HepG2 (cell line): ENCODE results near the gene RAET1E. TPM values are rescaled to one million over a fixed set of nuclear protein-coding genes. Genes with fewer than 3 reads are reported as not detected.

Experiments used
- BCL6 ChIP-seq: IDR thresholded peaks from 2 replicates; pipeline ENCODE4 v1.6.1; 2016; ENCODE audit warnings: missing genetic modification reagents, missing compliant biosample characterization
- DNMT1 ChIP-seq: sonication (generic); formaldehyde crosslinking; IDR thresholded peaks from 2 replicates; pipeline ENCODE4 v1.5.1; 2020; ENCODE audit warnings: mild to moderate bottlenecking, missing genetic modification reagents
- EED ChIP-seq: sonication (generic); formaldehyde crosslinking; IDR thresholded peaks from 2 replicates; pipeline ENCODE4 v1.5.0; 2020; ENCODE audit warnings: mild to moderate bottlenecking, missing genetic modification reagents
- FOXK1 ChIP-seq: sonication (generic); formaldehyde crosslinking; IDR thresholded peaks from 2 replicates; pipeline ENCODE4 v1.4.0; 2020; ENCODE audit warnings: low read depth, missing genetic modification reagents, borderline replicate concordance
- KAT7 ChIP-seq: IDR thresholded peaks from 2 replicates; pipeline ENCODE4 v1.6.1; 2018; ENCODE audit warnings: borderline replicate concordance, missing compliant biosample characterization
- MAF1 ChIP-seq: sonication (generic); formaldehyde crosslinking; IDR thresholded peaks from 2 replicates; pipeline ENCODE4 v1.5.0; 2020; ENCODE audit warnings: missing genetic modification reagents, borderline replicate concordance
- MBNL3 ChIP-seq: fragments of 250-450 bp; sonication (Bioruptor Pico); conservative IDR thresholded peaks from 2 replicates; pipeline ENCODE4 v1.8.0; 2022; ENCODE audit warnings: mild to moderate bottlenecking, inconsistent platforms
- PITX1 ChIP-seq: sonication (generic); formaldehyde crosslinking; IDR thresholded peaks from 2 replicates; pipeline ENCODE4 v1.5.1; 2020; ENCODE audit warnings: mild to moderate bottlenecking, missing genetic modification reagents
- RFX1 ChIP-seq: fragments of 450-650 bp; IDR thresholded peaks from 2 replicates; pipeline ENCODE4 v1.6.1; 2017
- SP1 ChIP-seq, 2 experiments: fragments of 450-650 bp in 1 of 2; sonication (generic) in 1 of 2; formaldehyde crosslinking in 1 of 2; IDR thresholded peaks; 2 replicates each; pipeline versions ENCODE4 v1.4.0 to v1.6.1; 2016 to 2020; ENCODE audit warnings: missing genetic modification reagents in 1 of 2
- TBX3 ChIP-seq: fragments of 450-650 bp; IDR thresholded peaks from 2 replicates; pipeline ENCODE4 v1.6.1; 2017; ENCODE audit warnings: antibody characterized with exemption, mild to moderate bottlenecking, inconsistent platforms, borderline replicate concordance
- TEAD2 ChIP-seq: sonication (generic); formaldehyde crosslinking; IDR thresholded peaks from 2 replicates; pipeline ENCODE4 v1.9.0; 2021; ENCODE audit warnings: missing genetic modification reagents
- YY1 ChIP-seq: IDR thresholded peaks from 2 replicates; pipeline ENCODE4 v1.6.1; 2011; ENCODE audit warnings: low read length, low read depth, moderate library complexity, mild to moderate bottlenecking; ENCODE audit not compliant: insufficient read depth, insufficient replicate concordance
- ZBTB49 ChIP-seq: sonication (generic); formaldehyde crosslinking; IDR thresholded peaks from 2 replicates; pipeline ENCODE4 v1.4.0; 2020; ENCODE audit warnings: missing genetic modification reagents, borderline replicate concordance
- ZBTB7A ChIP-seq: sonication (generic); formaldehyde crosslinking; IDR thresholded peaks from 2 replicates; pipeline ENCODE4 v1.8.0; 2022; ENCODE audit warnings: mild to moderate bottlenecking, missing genetic modification reagents
- ZBTB7B ChIP-seq: sonication (generic); formaldehyde crosslinking; IDR thresholded peaks from 2 replicates; pipeline ENCODE4 v1.4.0; 2020; ENCODE audit warnings: missing genetic modification reagents
- ZMAT3 ChIP-seq: sonication (generic); formaldehyde crosslinking; conservative IDR thresholded peaks from 2 replicates; pipeline ENCODE4 v1.7.0; 2021; ENCODE audit warnings: missing genetic modification reagents
- ZNF24 ChIP-seq: fragments of 450-650 bp; IDR thresholded peaks from 2 replicates; pipeline ENCODE4 v1.6.1; 2017; ENCODE audit warnings: antibody characterized with exemption, mild to moderate bottlenecking
- ZNF33B ChIP-seq: sonication (generic); formaldehyde crosslinking; IDR thresholded peaks from 2 replicates; pipeline ENCODE4 v1.5.1; 2020; ENCODE audit warnings: mild to moderate bottlenecking, missing genetic modification reagents
- ZNF354B ChIP-seq: sonication (generic); formaldehyde crosslinking; IDR thresholded peaks from 2 replicates; pipeline ENCODE4 v1.8.0; 2022; ENCODE audit warnings: mild to moderate bottlenecking, missing genetic modification reagents
- ZNF383 ChIP-seq: sonication (generic); formaldehyde crosslinking; IDR thresholded peaks from 2 replicates; pipeline ENCODE4 v1.4.0; 2020; ENCODE audit warnings: missing genetic modification reagents, mild to moderate bottlenecking, borderline replicate concordance
- ZNF547 ChIP-seq: sonication (generic); formaldehyde crosslinking; IDR thresholded peaks from 2 replicates; pipeline ENCODE4 v1.5.1; 2020; ENCODE audit warnings: mild to moderate bottlenecking, missing genetic modification reagents
- ZNF776 ChIP-seq: sonication (generic); formaldehyde crosslinking; IDR thresholded peaks from 2 replicates; pipeline ENCODE4 v1.4.0; 2020; ENCODE audit warnings: mild to moderate bottlenecking, missing genetic modification reagents
- ZNF839 ChIP-seq: sonication (generic); formaldehyde crosslinking; IDR thresholded peaks from 2 replicates; pipeline ENCODE4 v1.4.0; 2020; ENCODE audit warnings: missing genetic modification reagents, mild to moderate bottlenecking, borderline replicate concordance
- ZNF883 ChIP-seq: sonication (generic); formaldehyde crosslinking; IDR thresholded peaks from 2 replicates; pipeline ENCODE4 v1.5.1; 2020; ENCODE audit warnings: mild to moderate bottlenecking, missing genetic modification reagents; ENCODE audit errors: not compliant biosample characterization
- ZUFSP ChIP-seq: sonication (generic); formaldehyde crosslinking; IDR thresholded peaks from 2 replicates; pipeline ENCODE4 v1.9.0; 2021; ENCODE audit warnings: missing genetic modification reagents, mild to moderate bottlenecking, borderline replicate concordance
- polyA plus RNA-seq, 8 experiments: library from polyadenylated mRNA; depleted of rRNA in 3 of 8; stranded (reverse) in 7 of 8; unstranded in 1 of 8; fragments of >200 nt; fragmentation: Illumina TruSeq in 4 of 8; extraction: Trizol in 4 of 8; gene quantifications; 2 replicates each; pipeline versions ENCODE4 v1.2.1 to v1.2.3, GENCODE V29; 2011 to 2016; ENCODE audit warnings: low read depth in 4 of 8, missing spikeins in 1 of 8, mixed read lengths in 1 of 8; ENCODE audit not compliant: insufficient read depth in 1 of 8
- total RNA-seq, 5 experiments: library from RNA; depleted of rRNA; stranded (reverse); fragments of >200 nt; fragmentation: Illumina TruSeq; extraction: Trizol; gene quantifications; 2 replicates each; pipeline ENCODE4 v1.2.3, GENCODE V29; 2016; ENCODE audit warnings: low read depth in 1 of 5
- TF ChIP-seq, protein P1 (sequence below): sonication (generic); formaldehyde crosslinking; IDR thresholded peaks from 2 replicates; pipeline ENCODE4 v1.5.1; 2020; ENCODE audit warnings: missing genetic modification reagents, mild to moderate bottlenecking, borderline replicate concordance

The RAET1E gene
- total and polyA plus RNA-seq, 2 of the 13 experiments (the other 11 are each of a cell fraction or from before 2014, with no cell fraction given) = not detected

DNA sequence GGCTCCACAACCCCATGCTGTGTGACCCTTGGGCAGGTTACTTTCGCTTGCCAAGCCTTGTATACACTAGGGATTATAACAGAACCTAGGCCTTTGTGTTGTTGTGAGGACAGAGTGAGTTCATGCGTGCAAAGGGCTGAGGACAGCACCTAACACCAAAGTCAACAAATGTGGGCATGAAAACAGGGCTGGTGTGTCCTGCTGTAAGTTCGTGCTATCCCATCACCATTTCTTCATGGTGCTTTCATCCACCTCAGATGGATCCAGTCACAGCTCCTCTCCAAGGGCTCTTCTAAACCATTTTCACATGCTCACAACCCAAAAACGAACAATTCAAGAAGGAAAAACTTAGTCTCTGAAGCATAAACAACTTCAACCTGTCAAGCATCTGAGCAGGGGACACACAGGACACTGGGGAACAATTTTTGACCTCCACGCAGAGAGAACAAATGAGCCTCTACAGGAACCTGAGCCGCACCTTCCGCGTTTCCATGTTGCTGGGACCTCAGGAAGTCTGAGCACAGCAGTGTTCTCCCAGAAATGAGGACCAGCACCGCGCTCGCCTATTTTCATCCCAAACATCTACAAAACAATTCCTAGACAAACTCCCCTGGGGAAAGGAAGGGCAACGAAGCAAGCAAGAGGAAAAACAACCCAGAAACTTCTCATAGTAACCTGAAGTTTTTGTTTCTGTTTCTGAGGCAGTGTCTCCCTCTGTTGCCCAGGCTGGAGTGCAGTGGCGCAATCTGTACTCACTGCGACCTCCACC, 36.9 kb downstream of the RAET1E start (continued):
- TF ChIP-seq ZNF24 = no peak
- TF ChIP-seq DNMT1 (CRISPR knock-in tag) = no peak
- no peak; the same call in 1 of the 2 replicates for TF ChIP-seq RFX1
- TF ChIP-seq ZNF839 (CRISPR knock-in tag) = no peak
- no peak; the same call in 1 of the 2 replicates for TF ChIP-seq ZBTB7B (CRISPR knock-in tag)
- TF ChIP-seq ZNF354B (CRISPR knock-in tag) = peak; percentile 97; the same call in 1 of the 2 replicates
- peak; percentile 99 for TF ChIP-seq PITX1 (CRISPR knock-in tag)
- peak; percentile 40; the same call in 1 of the 2 replicates for TF ChIP-seq MAF1 (CRISPR knock-in tag)
- TF ChIP-seq EED (CRISPR knock-in tag) = 0 out of 2 replicates have a peak, but pooled peaks have one; percentile 27
- TF ChIP-seq BCL6 (CRISPR knock-in tag) = peak; percentile 90
- no peak for TF ChIP-seq MBNL3
- TF ChIP-seq, protein P1, sequence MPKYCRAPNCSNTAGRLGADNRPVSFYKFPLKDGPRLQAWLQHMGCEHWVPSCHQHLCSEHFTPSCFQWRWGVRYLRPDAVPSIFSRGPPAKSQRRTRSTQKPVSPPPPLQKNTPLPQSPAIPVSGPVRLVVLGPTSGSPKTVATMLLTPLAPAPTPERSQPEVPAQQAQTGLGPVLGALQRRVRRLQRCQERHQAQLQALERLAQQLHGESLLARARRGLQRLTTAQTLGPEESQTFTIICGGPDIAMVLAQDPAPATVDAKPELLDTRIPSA (CRISPR knock-in tag) = no peak
- TF ChIP-seq FOXK1 (CRISPR knock-in tag) = peak; percentile 96
- TF ChIP-seq ZNF883 (CRISPR knock-in tag) = peak; percentile 5
- TF ChIP-seq ZNF33B (CRISPR knock-in tag) = no peak
- TF ChIP-seq ZBTB49 (CRISPR knock-in tag) = no peak
- peak; percentile 68; the same call in 1 of the 2 replicates for TF ChIP-seq TBX3
- no peak; the same call in 1 of the 2 replicates for TF ChIP-seq KAT7 (CRISPR knock-in tag)
- TF ChIP-seq SP1 (IDR thresholded peaks at IDR 0.05) = no peak
- peak; percentile 17; the same call in 1 of the 2 replicates for TF ChIP-seq SP1 (CRISPR knock-in tag; IDR thresholded peaks at IDR 0.05)
- TF ChIP-seq ZNF547 (CRISPR knock-in tag) = peak; percentile 43; the same call in 1 of the 2 replicates
- no peak for TF ChIP-seq ZBTB7A
- no peak for TF ChIP-seq TEAD2 (CRISPR knock-in tag)
- 0 out of 2 replicates have a peak, but pooled peaks have one; percentile 43 for TF ChIP-seq ZNF383
- TF ChIP-seq ZMAT3 (CRISPR knock-in tag) = no peak
- no peak for TF ChIP-seq ZUFSP (CRISPR knock-in tag)
- TF ChIP-seq YY1 = no peak
- peak; percentile 40; the same call in 1 of the 2 replicates for TF ChIP-seq ZNF776 (CRISPR knock-in tag)
